SK-N-MC (cell line): ENCODE results near the gene PRPF31.

Source experiments
- EZH2 ChIP-seq: fragments of 200-600 bp; sonication (generic); IDR thresholded peaks from one replicate; pipeline ENCODE4 v1.6.1; 2017; ENCODE audit warnings: antibody characterized with exemption
- POLR2AphosphoS5 ChIP-seq: IDR thresholded peaks from 2 replicates; pipeline ENCODE4 v1.6.1; 2012; ENCODE audit warnings: mild to moderate bottlenecking, low read depth, low read length, borderline replicate concordance

DNA sequence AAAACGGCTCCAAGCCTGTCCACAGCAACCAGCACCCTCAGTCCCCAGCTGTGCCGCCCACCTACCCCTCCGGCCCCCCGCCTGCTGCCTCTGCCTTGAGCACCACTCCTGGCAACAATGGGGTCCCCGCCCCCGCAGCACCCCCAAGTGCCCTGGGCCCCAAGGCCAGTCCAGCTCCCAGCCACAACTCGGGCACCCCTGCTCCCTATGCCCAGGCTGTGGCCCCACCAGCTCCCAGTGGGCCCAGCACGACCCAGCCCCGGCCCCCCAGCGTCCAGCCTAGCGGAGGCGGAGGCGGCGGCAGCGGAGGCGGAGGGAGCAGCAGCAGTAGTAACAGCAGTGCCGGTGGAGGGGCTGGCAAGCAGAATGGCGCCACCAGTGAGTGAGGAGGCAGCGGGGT, 32.6 kb downstream of the PRPF31 start:
- no peak for TF ChIP-seq EZH2
- TF ChIP-seq POLR2AphosphoS5: no peak
